Esophagus muscularis mucosa (tissue), 4 donors: ENCODE results near the gene TAF1B. TPM values are rescaled to one million over a fixed set of nuclear protein-coding genes. Genes with fewer than 3 reads are reported as not detected.

Experiments used
- DNase-seq: peaks from one replicate; pipeline ENCODE4 v3.0.0-alpha.2; 2017; ENCODE audit errors: extremely low spot score
- H3K27ac ChIP-seq, 4 donors: fragments of 200-600 bp; sonication (generic); replicated peaks in 1 of 4; 1 replicate in 3 of 4; 2 replicates in 1 of 4; pipeline ENCODE4 v1.5.1; 2016 to 2019; ENCODE audit warnings: mild to moderate bottlenecking in 1 of 4
- H3K27me3 ChIP-seq, 4 donors: fragments of 200-600 bp; sonication (generic); one replicate each; pipeline versions ENCODE4 v1.5.1 to v1.6.0; 2016 to 2019
- H3K36me3 ChIP-seq, 4 donors: fragments of 200-600 bp; sonication (generic); one replicate each; pipeline ENCODE4 v1.5.1; 2016 to 2019
- H3K4me1 ChIP-seq, 4 donors: fragments of 200-600 bp; sonication (generic); one replicate each; pipeline ENCODE4 v1.5.1; 2016 to 2019
- H3K4me3 ChIP-seq, 4 donors: fragments of 200-600 bp; sonication (generic); 1 replicate in 2 of 4; 2 replicates in 2 of 4; pipeline ENCODE4 v1.5.1; 2016 to 2019; ENCODE audit warnings: mild to moderate bottlenecking in 4 of 4, moderate library complexity in 1 of 4
- H3K9me3 ChIP-seq, 4 donors: fragments of 200-600 bp; sonication (generic); 1 replicate in 3 of 4; 2 replicates in 1 of 4; pipeline ENCODE4 v1.5.1; 2016 to 2019
- CTCF ChIP-seq, 3 experiments: fragments of 200-600 bp in 2 of 3; fragments of 450-650 bp in 1 of 3; sonication (generic) in 2 of 3; IDR thresholded peaks; one replicate each; pipeline ENCODE4 v1.5.1; 2017 to 2019; ENCODE audit warnings: antibody characterized with exemption in 3 of 3, mild to moderate bottlenecking in 2 of 3, moderate library complexity in 1 of 3
- EP300 ChIP-seq: sonication (generic); formaldehyde crosslinking; IDR thresholded peaks from one replicate; pipeline ENCODE4 v1.6.1; 2017; ENCODE audit warnings: antibody characterized with exemption
- POLR2A ChIP-seq: fragments of 450-650 bp; IDR thresholded peaks from one replicate; pipeline ENCODE4 v1.6.1; 2017; ENCODE audit warnings: antibody characterized with exemption, moderate library complexity, mild to moderate bottlenecking, low read depth
- POLR2AphosphoS5 ChIP-seq, 2 donors: sonication (generic); formaldehyde crosslinking; IDR thresholded peaks; one replicate each; pipeline ENCODE4 v1.6.1; 2017; ENCODE audit warnings: antibody characterized with exemption in 2 of 2
- WGBS: methylation state at CpG from one replicate; pipeline ENCODE4 v1.1.5; 2018; 5-methylcytosine and 5-hydroxymethylcytosine counted together
- intact Hi-C: fragments of 100-400 bp; cut with DNase I; formaldehyde crosslinking; loops from one replicate; pipeline ENCODE4 v1.15.1; 2023
- total RNA-seq, 4 donors: library from RNA; depleted of rRNA; stranded (reverse); fragments of >200 nt; gene quantifications; one replicate each; pipeline versions ENCODE4 v1.1.0 to v1.2.1, GENCODE V29; 2016

Gene TAF1B
- total RNA-seq, 4 donors from 2014 or later: 7.1 to 10.1 (median 8.0) TPM

- Histone ChIP-seq H3K27me3 (no peaks in the 10 kb centered on the region), H3K4me3 (no peak overlapping the region), H3K4me1 (peaks cover 27 to 38% (median 28%) of the 10 kb centered on the region in 4 donors), H3K9me3 (no peaks in the 10 kb centered on the region), H3K36me3 (no peaks in the 10 kb centered on the region), H3K27ac (peak overlapping the region; percentile 53 to 67 (median 58))
- 91% methylated on average over 5 of the region's 5 CpGs for WGBS
- intact Hi-C loops: no loop called here
- DNase-seq: no peak
- TF ChIP-seq EP300: no peak
- no peak for TF ChIP-seq POLR2AphosphoS5 (IDR thresholded peaks at IDR 0.05)
- no peak for TF ChIP-seq POLR2A
- TF ChIP-seq CTCF (IDR thresholded peaks at IDR 0.05): no peak
Measured at GRCh38 chr2:9800639-9800974, 42.7 kb upstream of the TAF1B start.

- intact Hi-C loops: no loop called here
Measured at GRCh38 chr2:9800975-9801726, 42.1 kb upstream of the TAF1B start.

GRCh38 chr2:9802576-9802993 is 40.7 kb upstream of the TAF1B start:
- no peaks in the 10 kb centered on the region for H3K9me3 ChIP-seq
- TF ChIP-seq POLR2AphosphoS5 (IDR thresholded peaks at IDR 0.05): no peak
- TF ChIP-seq POLR2A: no peak
- no peak for TF ChIP-seq EP300
- no peak for TF ChIP-seq CTCF (IDR thresholded peaks at IDR 0.05)
- no peak for DNase-seq
- intact Hi-C loops: no loop called here
- H3K4me1 ChIP-seq: peaks cover 27 to 38% (median 30%) of the 10 kb centered on the region in 4 donors
- peak overlapping the region; percentile 53 to 67 (median 58) for H3K27ac ChIP-seq
- no peak overlapping the region for H3K4me3 ChIP-seq
- WGBS: 94% methylated on average over 5 of the region's 8 CpGs
- no peaks in the 10 kb centered on the region for H3K27me3 ChIP-seq
- no peaks in the 10 kb centered on the region for H3K36me3 ChIP-seq

More at GRCh38 chr2:9800975-9801726, 42.1 kb upstream of the TAF1B start:
- TF ChIP-seq POLR2AphosphoS5 (IDR thresholded peaks at IDR 0.05): no peak
- TF ChIP-seq POLR2A: no peak
- TF ChIP-seq EP300: no peak
- TF ChIP-seq CTCF (IDR thresholded peaks at IDR 0.05): no peak
- 76% methylated on average over 14 of the region's 25 CpGs for WGBS
- Histone ChIP-seq H3K4me3 (no peak overlapping the region), H3K9me3 (no peaks in the 10 kb centered on the region), H3K27ac (peak overlapping the region; percentile 53 to 67 (median 58)), H3K36me3 (no peaks in the 10 kb centered on the region), H3K27me3 (no peaks in the 10 kb centered on the region), H3K4me1 (peaks cover 27 to 38% (median 30%) of the 10 kb centered on the region in 4 donors)
- no peak for DNase-seq

- Histone ChIP-seq H3K4me3 (no peak overlapping the region), H3K27me3 (no peaks in the 10 kb centered on the region), H3K9me3 (no peaks in the 10 kb centered on the region), H3K36me3 (no peaks in the 10 kb centered on the region), H3K27ac (peak overlapping the region in 1 of 4 donors; percentile 53), H3K4me1 (peaks cover 27 to 38% (median 30%) of the 10 kb centered on the region in 4 donors)
- TF ChIP-seq CTCF (IDR thresholded peaks at IDR 0.05) (no peak), POLR2A (no peak), EP300 (no peak), POLR2AphosphoS5 (IDR thresholded peaks at IDR 0.05) (no peak)
- WGBS: 87% methylated on average over 14 of the region's 17 CpGs
- no peak for DNase-seq
- intact Hi-C loops: no loop called here
Measured at GRCh38 chr2:9803023-9803805, 40.1 kb upstream of the TAF1B start.
